Ishikawa (cell line): ENCODE results near the gene GGNBP2.

Source experiments
- CEBPB ChIP-seq: IDR thresholded peaks from 2 replicates; pipeline ENCODE4 v1.6.1; 2012
- CREB1 ChIP-seq: IDR thresholded peaks from 2 replicates; pipeline ENCODE4 v1.6.1; 2012; ENCODE audit warnings: low read depth
- EGR1 ChIP-seq: IDR thresholded peaks from 2 replicates; pipeline ENCODE4 v1.6.1; 2012
- EP300 ChIP-seq: IDR thresholded peaks from 2 replicates; pipeline ENCODE4 v1.6.1; 2012; ENCODE audit warnings: borderline replicate concordance
- FOXM1 ChIP-seq: IDR thresholded peaks from 2 replicates; pipeline ENCODE4 v1.6.1; 2012; ENCODE audit warnings: low read depth, borderline replicate concordance
- NFIC ChIP-seq: IDR thresholded peaks from 2 replicates; pipeline ENCODE4 v1.6.1; 2012
- RAD21 ChIP-seq: IDR thresholded peaks from 2 replicates; pipeline ENCODE4 v1.6.1; 2012; ENCODE audit warnings: low read depth
- TAF1 ChIP-seq: IDR thresholded peaks from 2 replicates; pipeline ENCODE4 v1.6.1; 2012; ENCODE audit warnings: low read depth, mild to moderate bottlenecking
- TCF12 ChIP-seq: IDR thresholded peaks from 2 replicates; pipeline ENCODE4 v1.6.1; 2012; ENCODE audit warnings: low read depth
- TEAD4 ChIP-seq: IDR thresholded peaks from 2 replicates; pipeline ENCODE4 v1.6.1; 2012
- YY1 ChIP-seq: IDR thresholded peaks from 2 replicates; pipeline ENCODE4 v1.6.1; 2012; ENCODE audit warnings: low read depth
- ZBTB7A ChIP-seq: IDR thresholded peaks from 2 replicates; pipeline ENCODE4 v1.6.1; 2012; ENCODE audit warnings: low read depth
- TF ChIP-seq, protein P1 (sequence below): IDR thresholded peaks from 2 replicates; pipeline ENCODE4 v1.6.1; 2012; ENCODE audit warnings: low read depth, mild to moderate bottlenecking
- TF ChIP-seq, protein P2 (sequence below): IDR thresholded peaks from 2 replicates; pipeline ENCODE4 v1.6.1; 2012
- TF ChIP-seq, protein P3 (sequence below): IDR thresholded peaks from 2 replicates; pipeline ENCODE4 v1.6.1; 2012

The GGNBP2 gene

DNA sequence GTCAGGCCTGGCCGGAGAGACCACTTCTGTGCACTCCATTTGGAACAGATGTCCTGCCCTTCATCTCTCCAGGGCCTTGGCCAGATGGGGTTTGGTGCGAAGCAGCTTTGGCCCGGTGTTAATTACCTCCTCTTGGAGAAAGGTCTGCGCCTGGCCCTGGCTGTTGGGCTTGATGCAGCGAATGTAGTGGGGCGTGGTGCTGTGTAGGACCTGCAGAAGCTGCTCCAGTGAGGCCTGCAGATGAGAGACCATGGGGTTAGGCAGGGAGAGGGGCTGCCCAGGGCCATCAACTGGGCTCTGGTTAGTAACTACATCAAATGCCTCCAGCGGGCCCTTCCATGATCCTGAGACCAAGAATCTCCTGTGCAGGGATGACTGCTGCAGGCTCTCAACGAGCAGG, 39.5 kb upstream of the GGNBP2 start:
- no peak for TF ChIP-seq ZBTB7A
- TF ChIP-seq, protein P1, sequence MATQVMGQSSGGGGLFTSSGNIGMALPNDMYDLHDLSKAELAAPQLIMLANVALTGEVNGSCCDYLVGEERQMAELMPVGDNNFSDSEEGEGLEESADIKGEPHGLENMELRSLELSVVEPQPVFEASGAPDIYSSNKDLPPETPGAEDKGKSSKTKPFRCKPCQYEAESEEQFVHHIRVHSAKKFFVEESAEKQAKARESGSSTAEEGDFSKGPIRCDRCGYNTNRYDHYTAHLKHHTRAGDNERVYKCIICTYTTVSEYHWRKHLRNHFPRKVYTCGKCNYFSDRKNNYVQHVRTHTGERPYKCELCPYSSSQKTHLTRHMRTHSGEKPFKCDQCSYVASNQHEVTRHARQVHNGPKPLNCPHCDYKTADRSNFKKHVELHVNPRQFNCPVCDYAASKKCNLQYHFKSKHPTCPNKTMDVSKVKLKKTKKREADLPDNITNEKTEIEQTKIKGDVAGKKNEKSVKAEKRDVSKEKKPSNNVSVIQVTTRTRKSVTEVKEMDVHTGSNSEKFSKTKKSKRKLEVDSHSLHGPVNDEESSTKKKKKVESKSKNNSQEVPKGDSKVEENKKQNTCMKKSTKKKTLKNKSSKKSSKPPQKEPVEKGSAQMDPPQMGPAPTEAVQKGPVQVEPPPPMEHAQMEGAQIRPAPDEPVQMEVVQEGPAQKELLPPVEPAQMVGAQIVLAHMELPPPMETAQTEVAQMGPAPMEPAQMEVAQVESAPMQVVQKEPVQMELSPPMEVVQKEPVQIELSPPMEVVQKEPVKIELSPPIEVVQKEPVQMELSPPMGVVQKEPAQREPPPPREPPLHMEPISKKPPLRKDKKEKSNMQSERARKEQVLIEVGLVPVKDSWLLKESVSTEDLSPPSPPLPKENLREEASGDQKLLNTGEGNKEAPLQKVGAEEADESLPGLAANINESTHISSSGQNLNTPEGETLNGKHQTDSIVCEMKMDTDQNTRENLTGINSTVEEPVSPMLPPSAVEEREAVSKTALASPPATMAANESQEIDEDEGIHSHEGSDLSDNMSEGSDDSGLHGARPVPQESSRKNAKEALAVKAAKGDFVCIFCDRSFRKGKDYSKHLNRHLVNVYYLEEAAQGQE = no peak
- no peak for TF ChIP-seq TCF12
- TF ChIP-seq CREB1 = no peak
- no peak for TF ChIP-seq RAD21
- TF ChIP-seq NFIC = no peak
- no peak for TF ChIP-seq EGR1
- TF ChIP-seq, protein P2, sequence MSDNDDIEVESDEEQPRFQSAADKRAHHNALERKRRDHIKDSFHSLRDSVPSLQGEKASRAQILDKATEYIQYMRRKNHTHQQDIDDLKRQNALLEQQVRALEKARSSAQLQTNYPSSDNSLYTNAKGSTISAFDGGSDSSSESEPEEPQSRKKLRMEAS = no peak
- no peak for TF ChIP-seq CEBPB
- TF ChIP-seq FOXM1 = no peak
- no peak for TF ChIP-seq TEAD4
- TF ChIP-seq YY1 = no peak
- TF ChIP-seq EP300 = no peak
- TF ChIP-seq TAF1 = no peak
- TF ChIP-seq, protein P3, sequence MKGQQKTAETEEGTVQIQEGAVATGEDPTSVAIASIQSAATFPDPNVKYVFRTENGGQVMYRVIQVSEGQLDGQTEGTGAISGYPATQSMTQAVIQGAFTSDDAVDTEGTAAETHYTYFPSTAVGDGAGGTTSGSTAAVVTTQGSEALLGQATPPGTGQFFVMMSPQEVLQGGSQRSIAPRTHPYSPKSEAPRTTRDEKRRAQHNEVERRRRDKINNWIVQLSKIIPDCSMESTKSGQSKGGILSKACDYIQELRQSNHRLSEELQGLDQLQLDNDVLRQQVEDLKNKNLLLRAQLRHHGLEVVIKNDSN = no peak

DNA sequence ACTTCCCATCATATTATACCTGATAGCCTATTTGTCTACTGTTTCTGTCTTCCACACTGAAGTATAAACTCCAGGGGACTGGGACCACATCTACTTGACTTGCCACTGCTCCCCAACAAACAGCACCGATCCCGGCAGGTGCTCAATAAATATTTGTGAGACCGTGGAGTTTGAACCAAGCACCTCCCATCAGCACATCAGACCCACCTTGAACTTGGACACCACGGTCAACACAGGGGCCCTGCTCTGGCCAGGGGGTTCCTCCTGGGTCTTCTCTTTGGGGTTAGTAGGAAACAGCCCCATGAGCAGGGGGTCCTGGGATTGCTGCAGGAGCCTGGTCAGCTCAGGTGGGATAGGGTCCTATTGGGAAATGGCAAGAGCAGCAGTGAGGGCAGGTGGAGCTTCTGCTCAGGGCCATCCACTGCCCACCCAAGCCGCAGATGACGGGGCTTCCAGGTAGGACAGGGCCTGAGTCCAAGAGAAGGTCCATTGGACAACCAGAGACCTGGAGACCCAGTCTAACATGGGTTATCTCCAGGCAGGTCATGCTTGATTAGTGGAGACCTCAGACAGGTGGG, 38.4 kb upstream of the GGNBP2 start:
- TF ChIP-seq, protein P3 = no peak
- no peak for TF ChIP-seq ZBTB7A

DNA sequence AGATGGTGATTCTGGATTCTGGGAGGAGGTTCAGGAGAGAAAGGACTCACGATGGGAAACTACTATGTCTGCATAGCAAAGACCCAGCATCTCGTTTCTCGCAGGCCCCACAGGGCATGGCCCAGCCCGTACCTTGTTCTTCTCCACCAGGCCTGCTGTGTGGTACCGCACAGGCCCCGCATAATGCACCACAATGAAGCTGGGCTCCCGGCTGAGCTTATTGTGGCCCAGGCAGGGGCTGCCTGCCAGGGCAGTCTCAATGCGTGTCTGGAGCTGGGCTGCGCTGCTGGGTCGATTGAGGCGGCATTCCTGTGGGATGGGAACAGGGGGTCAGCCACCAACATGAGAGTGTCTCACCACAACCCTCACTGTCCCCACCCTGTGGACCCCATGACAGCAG, 37.9 kb upstream of the GGNBP2 start:
- TF ChIP-seq CREB1 (no peak), EGR1 (no peak), RAD21 (no peak), FOXM1 (no peak), NFIC (no peak), TEAD4 (no peak), ZBTB7A (no peak), CEBPB (no peak), EP300 (no peak), TCF12 (no peak), YY1 (no peak), TAF1 (no peak)
- TF ChIP-seq, protein P3 = no peak
- TF ChIP-seq, protein P2 = no peak
- TF ChIP-seq, protein P1 = no peak

DNA sequence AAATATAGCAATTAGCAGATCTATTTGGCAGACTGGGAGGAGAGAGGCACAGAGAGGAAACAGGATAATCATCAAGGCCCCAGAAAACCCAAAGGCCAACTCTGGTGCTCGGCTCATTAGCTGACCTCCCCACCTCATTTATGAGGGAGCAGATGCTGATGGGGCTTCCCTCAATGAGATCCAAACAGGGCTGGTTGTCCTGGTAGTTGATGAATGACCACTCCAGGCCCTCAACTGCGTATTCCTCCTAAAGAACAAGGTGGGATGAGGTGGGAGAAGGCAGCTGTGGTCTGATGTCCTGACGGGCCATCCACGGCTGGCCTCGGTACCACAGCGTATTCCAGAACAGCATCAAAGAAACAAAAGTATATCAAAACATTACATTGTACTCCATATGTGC, 37.5 kb upstream of the GGNBP2 start:
- no peak for TF ChIP-seq EGR1
- TF ChIP-seq, protein P1 = no peak
- no peak for TF ChIP-seq YY1
- TF ChIP-seq ZBTB7A = no peak
- TF ChIP-seq FOXM1 = no peak
- no peak for TF ChIP-seq RAD21
- TF ChIP-seq, protein P2 = no peak
- TF ChIP-seq, protein P3 = no peak
- TF ChIP-seq EP300 = no peak
- no peak for TF ChIP-seq TAF1
- TF ChIP-seq TCF12 = no peak
- no peak for TF ChIP-seq CREB1
- no peak for TF ChIP-seq TEAD4
- TF ChIP-seq NFIC = no peak
- TF ChIP-seq CEBPB = no peak
